ENCODE measurements around the gene SRSF5. TPM values are rescaled to one million over a fixed set of nuclear protein-coding genes. Genes with fewer than 3 reads are reported as not detected.

SRSF5 gene
- total and polyA plus RNA-seq, 2 of the 13 experiments (the other 11 are each of a cell fraction or from before 2014, with no cell fraction given) = 189 to 277 TPM

- TF ChIP-seq ADNP (CRISPR knock-in tag; IDR thresholded peaks at IDR 0.05) (no peak), RNF2 (conservative IDR thresholded peaks at IDR 0.05; ENCODE audit: low read depth) (no peak), ZBTB46 (CRISPR knock-in tag; IDR thresholded peaks at IDR 0.05; ENCODE audit: borderline replicate concordance) (no peak), ZNF121 (CRISPR knock-in tag; IDR thresholded peaks at IDR 0.05) (peak; percentile 54; the same call in 1 of the 2 replicates), KDM1A (CRISPR knock-in tag; IDR thresholded peaks at IDR 0.05) (0 out of 2 replicates have a peak, but pooled peaks have one; percentile 21), GABPB1 (CRISPR knock-in tag; IDR thresholded peaks at IDR 0.05) (peak; percentile 28; the same call in 1 of the 2 replicates), CCDC6 (CRISPR knock-in tag; IDR thresholded peaks at IDR 0.05) (no peak), HBP1 (CRISPR knock-in tag; IDR thresholded peaks at IDR 0.05; ENCODE audit: low read depth) (peak; percentile 34; the same call in 1 of the 2 replicates), ZSCAN12 (CRISPR knock-in tag; IDR thresholded peaks at IDR 0.05) (no peak), ATF1 (CRISPR knock-in tag; IDR thresholded peaks at IDR 0.05) (no peak), AGO1 (IDR thresholded peaks at IDR 0.05; ENCODE audit: low read depth, low read length, poor library complexity, severe bottlenecking) (no peak), TSC22D2 (CRISPR knock-in tag; IDR thresholded peaks at IDR 0.05; ENCODE audit: borderline replicate concordance) (no peak), SP4 (CRISPR knock-in tag; IDR thresholded peaks at IDR 0.05) (no peak), IRF2 (CRISPR knock-in tag; IDR thresholded peaks at IDR 0.05) (peak; percentile 59; the same call in 1 of the 2 replicates), POLR2AphosphoS5 (IDR thresholded peaks at IDR 0.05; ENCODE audit: low read depth, low read length) (no peak), MEIS2 (CRISPR knock-in tag; IDR thresholded peaks at IDR 0.05) (no peak), CREBL2 (CRISPR knock-in tag; IDR thresholded peaks at IDR 0.05; ENCODE audit: borderline replicate concordance) (no peak), TBX3 (IDR thresholded peaks at IDR 0.05; ENCODE audit: borderline replicate concordance) (no peak), ZMYM2 (CRISPR knock-in tag; IDR thresholded peaks at IDR 0.05) (peak; percentile 82; the same call in 1 of the 2 replicates), HHEX (CRISPR knock-in tag; IDR thresholded peaks at IDR 0.05) (peak; percentile 49; the same call in 1 of the 2 replicates), ZZZ3 (CRISPR knock-in tag; IDR thresholded peaks at IDR 0.05; ENCODE audit: borderline replicate concordance) (no peak), ISX (CRISPR knock-in tag; conservative IDR thresholded peaks at IDR 0.05) (no peak), SETDB1 (CRISPR knock-in tag; IDR thresholded peaks at IDR 0.05; ENCODE audit: borderline replicate concordance) (no peak), HDAC2 (CRISPR knock-in tag; IDR thresholded peaks at IDR 0.05) (peak; percentile 90), HMGA1 (CRISPR knock-in tag; conservative IDR thresholded peaks at IDR 0.05) (no peak), SRSF1 (optimal IDR thresholded peaks at IDR 0.05; ENCODE audit: low read depth, low read length) (no peak)
- TF ChIP-seq, protein P1, sequence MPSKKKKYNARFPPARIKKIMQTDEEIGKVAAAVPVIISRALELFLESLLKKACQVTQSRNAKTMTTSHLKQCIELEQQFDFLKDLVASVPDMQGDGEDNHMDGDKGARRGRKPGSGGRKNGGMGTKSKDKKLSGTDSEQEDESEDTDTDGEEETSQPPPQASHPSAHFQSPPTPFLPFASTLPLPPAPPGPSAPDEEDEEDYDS (CRISPR knock-in tag; IDR thresholded peaks at IDR 0.05) = no peak
Measured at GRCh38 chr14:69792887-69793421, 26.0 kb downstream of the SRSF5 start (continued).

Data from HepG2 (cell line).